ENCODE measurements around the gene DLG1. TPM values are rescaled to one million over a fixed set of nuclear protein-coding genes. Genes with fewer than 3 reads are reported as not detected.
A peak's percentile ranks its signal among the peaks of the same experiment; 100 is the strongest.

The DLG1 gene
- 28.9 and 33.6 TPM in 2 replicates for total RNA-seq (2014; rRNA removed; shearing (Covaris generic))
- polyA plus RNA-seq (2015; cell fraction: cytosol; rRNA removed), result 30.8 and 46.7 TPM in 2 replicates
- polyA plus RNA-seq (2015; cell fraction: nucleus; rRNA removed), result 103 and 137 TPM in 2 replicates

DNA sequence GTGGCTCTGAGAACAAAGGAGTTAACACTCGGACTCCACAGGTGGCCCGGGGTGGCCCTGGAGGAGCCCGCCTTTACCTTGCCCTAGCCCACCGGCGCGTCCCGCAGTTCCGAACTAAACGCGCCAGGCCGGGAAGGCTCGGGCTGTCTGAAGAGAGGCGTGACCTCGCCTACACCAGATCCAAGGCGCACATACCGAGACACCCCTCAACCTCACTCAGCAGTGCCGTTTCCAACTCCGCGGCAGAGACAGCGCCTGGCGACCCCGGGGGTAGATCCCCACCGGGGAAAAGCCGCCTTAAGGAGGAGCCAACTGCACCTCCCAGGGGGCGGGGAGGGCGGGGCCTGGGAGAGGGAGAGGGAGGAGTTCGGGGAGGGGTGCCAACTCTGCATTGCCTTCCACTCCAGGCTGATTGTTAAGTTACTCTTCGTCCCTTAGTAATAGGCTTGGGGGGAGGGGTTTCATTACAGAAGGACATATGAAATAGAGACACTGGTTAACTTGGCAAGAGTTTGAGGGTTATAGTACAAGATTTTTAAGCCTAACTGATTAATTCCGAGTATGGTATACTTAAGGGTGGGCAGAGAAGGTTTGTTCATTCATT, at the start of gene DLG1:
Gene DLG1, minus strand, starts transcription at position 272 of the 604 bp plus-strand sequence. CDS start 1,408 bp downstream, outside the sequence.
- peak; percentile 91 for DNase-seq (ENCODE audit: low read depth, low spot score)
- in situ Hi-C loops (cut with HindIII; ENCODE audit: low pct_unique_long_range_greater_than_20kb, low sequenced_read_pairs), result no loop called here

DNA sequence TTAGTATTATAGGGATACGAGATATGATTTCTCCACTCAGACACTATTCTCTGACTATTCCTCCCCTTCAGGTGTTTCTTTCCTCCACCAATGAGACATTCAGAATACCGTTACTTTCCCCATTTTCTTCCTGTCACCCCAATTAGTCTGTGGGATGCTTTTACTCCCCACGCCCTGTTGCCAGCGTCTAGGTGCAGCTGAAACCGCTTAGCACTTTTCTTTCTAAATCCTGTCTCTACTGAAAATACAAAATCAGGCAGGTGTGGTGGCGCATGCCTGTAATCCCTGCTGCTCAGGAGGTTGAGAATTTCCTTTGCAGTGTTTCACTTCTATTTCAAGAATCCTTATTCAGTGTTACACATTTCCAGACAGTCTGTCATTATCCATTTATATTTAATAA, 49.6 kb upstream of the DLG1 start:
- DNase-seq (ENCODE audit: low read depth, low spot score), result no peak
- in situ Hi-C loops (cut with HindIII; ENCODE audit: low pct_unique_long_range_greater_than_20kb, low sequenced_read_pairs), result no loop called here

DNA sequence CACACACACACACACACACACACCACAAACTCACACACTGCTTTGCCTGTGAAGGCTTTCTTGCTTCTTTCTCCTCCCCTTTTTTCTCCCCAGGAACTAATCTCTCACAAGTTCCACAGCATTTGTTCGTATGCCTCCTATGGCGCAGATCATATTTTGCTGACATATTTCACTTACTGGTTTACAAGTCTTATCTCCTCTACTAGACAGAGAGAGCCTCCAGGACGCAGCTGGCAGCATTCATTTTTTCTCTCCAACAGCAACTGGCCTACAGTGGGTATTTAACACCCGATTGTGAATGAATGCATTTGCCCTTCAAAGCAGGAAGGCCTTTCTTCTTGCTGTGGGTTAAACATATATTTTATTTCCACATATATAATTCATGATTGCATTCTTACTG, 47.0 kb upstream of the DLG1 start:
- in situ Hi-C loops (cut with HindIII; ENCODE audit: low pct_unique_long_range_greater_than_20kb, low sequenced_read_pairs), result no loop called here
- DNase-seq (ENCODE audit: low read depth, low spot score), result no peak

DNA sequence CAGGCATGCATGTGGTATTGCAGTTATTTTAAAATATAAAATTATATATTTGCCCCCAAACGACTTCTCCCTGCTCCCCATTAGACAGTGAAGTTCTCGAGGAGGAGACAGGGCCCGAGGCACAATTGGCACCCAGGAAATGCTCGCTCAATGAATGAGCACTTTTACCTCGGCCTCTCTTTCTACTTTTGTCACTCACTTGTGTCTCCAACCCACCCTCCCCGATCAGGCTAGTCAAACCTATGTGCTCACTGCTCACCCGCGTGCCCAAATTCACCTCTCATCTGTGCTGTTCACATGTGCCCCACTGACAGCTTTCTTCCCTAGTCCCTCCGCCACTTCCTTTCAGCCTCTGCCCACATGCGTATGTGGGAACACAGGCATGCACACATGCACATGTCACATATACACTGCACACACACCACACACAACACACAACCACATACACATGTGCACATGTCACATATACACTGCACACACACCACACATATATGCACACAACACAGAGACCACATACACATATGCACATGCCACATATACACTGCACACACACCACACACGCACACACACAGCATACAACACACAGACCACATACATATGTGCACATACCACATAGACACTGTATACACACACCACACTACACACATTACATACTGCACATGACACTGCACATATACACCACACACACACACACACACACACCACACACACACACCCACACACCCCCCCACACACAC, 46.3 kb upstream of the DLG1 start:
- in situ Hi-C loops (cut with HindIII; ENCODE audit: low pct_unique_long_range_greater_than_20kb, low sequenced_read_pairs), result no loop called here
- no peak for DNase-seq (ENCODE audit: low read depth, low spot score)

DNA sequence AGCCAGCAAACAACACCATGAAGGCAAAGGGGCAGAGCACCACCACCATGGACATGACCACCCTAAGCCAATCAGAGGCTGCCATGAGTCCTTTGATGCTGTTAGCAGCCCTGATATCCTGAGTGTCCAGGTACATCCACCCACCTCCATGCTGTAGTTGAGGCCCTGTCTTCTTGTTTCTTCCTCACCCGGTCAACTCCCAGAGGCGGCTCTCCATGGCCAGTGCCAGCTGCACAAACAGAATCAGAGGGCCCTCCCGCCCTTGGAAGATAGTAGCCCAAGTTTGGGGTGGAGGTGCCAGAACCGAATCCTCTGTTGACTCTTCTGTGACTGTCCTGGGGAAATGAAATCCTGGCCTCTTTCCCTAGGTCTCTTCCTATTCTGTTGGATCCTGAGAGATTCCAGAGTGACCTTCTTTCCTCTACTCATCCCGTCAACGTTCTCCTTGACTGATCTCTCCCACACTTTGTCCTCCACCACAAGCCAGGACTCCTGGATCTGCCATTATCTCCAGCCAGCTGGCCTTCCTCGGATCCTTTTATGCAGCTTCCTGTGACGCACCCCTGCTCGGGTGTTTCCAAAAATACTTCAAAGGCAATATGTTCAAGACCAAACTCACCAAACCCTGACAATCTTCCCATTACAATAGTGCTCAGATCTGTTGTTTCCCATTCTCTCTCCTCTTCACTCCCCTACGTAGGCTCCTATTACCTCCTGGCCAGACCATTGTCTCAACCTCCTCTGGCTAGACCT, 45.4 kb upstream of the DLG1 start:
- in situ Hi-C loops (cut with HindIII; ENCODE audit: low pct_unique_long_range_greater_than_20kb, low sequenced_read_pairs), result no loop called here
- DNase-seq (ENCODE audit: low read depth, low spot score), result no peak

DNA sequence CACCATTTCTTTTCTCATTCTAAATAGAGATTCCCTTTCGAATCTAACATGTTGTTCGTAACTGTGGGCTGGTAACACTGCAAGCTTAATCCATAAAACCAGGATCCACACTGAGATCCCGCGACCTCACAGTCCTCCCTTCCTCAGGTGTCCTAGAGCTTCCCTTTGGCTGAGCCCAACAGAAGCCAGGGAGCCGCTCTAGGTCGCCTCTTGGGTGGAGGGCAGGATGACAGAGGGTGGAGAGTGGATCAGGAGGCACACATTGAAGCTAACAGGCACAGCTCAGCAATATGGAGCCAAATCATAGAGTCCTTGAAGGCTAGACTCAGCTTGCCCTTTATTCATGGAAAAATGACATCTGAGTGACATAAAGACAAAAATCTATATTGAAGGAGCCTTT, 44.7 kb upstream of the DLG1 start:
- no peak for DNase-seq (ENCODE audit: low read depth, low spot score)
- in situ Hi-C loops (cut with HindIII; ENCODE audit: low pct_unique_long_range_greater_than_20kb, low sequenced_read_pairs), result no loop called here

DNA sequence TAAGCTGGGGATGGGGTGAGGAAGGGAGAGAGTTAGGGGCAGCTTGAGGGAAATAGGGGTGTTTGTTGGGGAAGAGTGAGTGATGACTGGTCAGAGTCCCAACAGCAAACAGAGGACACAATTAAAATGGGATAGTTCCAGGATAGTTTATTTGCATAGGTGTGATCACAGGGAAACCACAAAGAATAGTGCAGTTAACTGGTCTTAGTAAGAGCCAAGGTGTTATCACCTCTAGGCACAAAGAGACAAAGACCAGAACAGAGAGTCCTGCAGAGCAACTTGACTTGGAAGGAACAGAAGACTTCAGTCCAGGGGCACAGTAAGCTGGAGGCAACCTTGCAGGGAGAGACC, 42.1 kb upstream of the DLG1 start:
- DNase-seq (ENCODE audit: low read depth, low spot score), result no peak
- in situ Hi-C loops (cut with HindIII; ENCODE audit: low pct_unique_long_range_greater_than_20kb, low sequenced_read_pairs), result no loop called here

DNA sequence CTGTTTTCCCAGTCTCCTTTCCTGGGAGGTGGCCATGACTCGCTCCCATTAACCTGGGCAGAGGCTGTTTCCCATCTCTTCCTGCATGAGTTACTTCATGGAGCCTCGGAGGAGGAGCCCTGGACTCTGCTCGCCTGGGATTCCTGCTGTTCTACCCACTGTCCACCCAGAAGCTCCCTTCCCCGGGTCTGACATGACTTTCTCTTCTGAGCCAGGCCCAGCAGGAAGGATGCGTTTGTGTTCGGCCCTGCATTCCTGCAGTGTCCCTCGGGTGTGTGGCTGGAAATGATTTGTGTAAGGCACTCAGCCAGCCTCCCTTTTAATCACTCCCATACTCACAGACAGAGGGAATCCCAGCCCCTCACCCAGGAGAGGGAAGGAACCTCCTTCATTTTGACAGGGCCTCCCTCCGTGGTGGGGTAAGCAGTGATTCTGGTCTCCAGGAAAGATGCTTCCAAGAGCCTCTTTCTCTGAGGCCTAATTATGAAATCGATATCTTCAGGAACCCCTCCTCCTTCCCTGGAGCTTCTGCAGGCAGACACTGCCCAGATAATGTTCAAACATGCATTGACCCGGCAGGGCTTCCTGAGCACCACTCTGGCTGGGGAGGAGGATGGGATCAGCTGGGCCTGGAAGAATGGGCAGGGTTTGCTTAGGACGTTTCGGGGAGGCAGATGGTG, 41.6 kb upstream of the DLG1 start:
- no peak for DNase-seq (ENCODE audit: low read depth, low spot score)
- in situ Hi-C loops (cut with HindIII; ENCODE audit: low pct_unique_long_range_greater_than_20kb, low sequenced_read_pairs), result no loop called here

DNA sequence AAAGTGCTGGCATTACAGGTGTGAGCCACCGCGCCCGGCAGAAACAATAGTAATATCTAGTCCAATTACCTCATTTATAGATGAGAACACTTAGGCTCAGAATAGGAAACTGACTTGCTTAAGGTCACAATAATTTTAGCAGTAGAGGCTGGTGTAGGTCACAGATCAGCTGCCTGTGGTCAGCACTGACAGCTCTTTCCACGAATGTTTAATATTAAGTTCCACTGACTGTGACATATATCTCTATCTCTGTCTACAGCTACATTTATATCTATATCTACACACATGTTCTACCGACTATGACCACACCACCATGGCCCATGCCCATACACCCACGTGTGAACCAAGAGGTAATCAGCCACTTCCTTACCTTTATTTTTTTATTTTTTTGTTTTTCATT, 40.2 kb upstream of the DLG1 start:
- in situ Hi-C loops (cut with HindIII; ENCODE audit: low pct_unique_long_range_greater_than_20kb, low sequenced_read_pairs), result no loop called here

DNA sequence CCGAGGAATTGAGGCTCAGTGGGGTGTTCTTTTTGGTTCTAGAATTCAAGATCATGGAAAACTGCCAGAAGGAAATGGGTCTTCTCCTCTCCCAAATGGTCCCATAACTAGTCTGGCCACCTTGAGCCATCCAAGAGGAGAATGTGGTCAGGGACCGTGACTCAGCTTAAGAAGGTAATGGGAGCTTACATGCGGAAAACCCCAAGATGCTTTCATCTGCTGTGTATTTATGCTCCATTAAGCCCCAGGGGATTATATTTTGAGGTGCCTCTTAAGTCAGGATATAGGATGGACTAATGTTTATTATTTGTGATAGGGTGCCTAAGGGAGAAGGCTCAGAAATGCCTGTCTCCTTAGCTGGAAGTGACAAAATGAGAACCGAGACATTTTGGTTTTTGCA, 39.2 kb upstream of the DLG1 start:
- no peak for DNase-seq (ENCODE audit: low read depth, low spot score)
- in situ Hi-C loops (cut with HindIII; ENCODE audit: low pct_unique_long_range_greater_than_20kb, low sequenced_read_pairs), result no loop called here

More for the DNA sequence above, 40.2 kb upstream of the DLG1 start:
- DNase-seq (ENCODE audit: low read depth, low spot score), result no peak

DNA sequence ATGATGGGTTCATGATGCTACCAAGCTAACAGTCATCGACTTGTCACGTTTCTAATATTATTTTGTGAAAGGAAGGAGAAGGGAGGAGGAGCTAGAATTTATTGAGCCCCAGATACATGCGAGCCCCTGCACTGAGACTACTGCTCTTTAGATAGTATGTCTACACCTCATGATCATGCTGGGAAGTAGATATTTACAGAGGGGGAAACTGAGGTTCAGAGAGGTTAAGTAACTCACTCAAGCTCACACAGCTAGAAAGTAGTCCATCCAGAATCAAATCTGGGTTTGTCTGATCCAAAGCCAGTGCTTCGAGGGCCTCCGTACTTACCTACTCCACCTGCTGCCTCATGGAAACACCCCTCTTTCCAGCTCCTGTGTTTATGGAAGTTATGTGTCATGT, 38.8 kb upstream of the DLG1 start:
- DNase-seq (ENCODE audit: low read depth, low spot score), result no peak
- in situ Hi-C loops (cut with HindIII; ENCODE audit: low pct_unique_long_range_greater_than_20kb, low sequenced_read_pairs), result no loop called here

DNA sequence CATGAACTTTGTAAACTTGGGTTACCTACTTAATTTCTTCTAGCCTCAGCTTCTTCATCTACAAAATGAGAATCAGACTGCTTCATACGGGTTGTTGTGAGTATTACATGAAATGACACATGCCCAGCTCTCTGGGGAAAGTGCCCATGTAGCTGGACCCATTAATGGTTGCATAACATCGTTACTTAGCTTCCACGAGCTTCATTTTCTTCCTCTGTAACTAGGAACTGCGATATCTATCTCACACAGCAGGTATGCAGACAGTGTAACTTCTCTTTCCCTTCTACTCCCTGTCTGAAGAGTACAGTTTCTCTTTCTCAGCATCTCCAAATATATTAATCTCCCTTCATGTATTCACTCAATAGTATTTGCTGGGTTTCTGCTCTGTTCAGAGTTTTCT, 37.9 kb upstream of the DLG1 start:
- in situ Hi-C loops (cut with HindIII; ENCODE audit: low pct_unique_long_range_greater_than_20kb, low sequenced_read_pairs), result no loop called here

DNA sequence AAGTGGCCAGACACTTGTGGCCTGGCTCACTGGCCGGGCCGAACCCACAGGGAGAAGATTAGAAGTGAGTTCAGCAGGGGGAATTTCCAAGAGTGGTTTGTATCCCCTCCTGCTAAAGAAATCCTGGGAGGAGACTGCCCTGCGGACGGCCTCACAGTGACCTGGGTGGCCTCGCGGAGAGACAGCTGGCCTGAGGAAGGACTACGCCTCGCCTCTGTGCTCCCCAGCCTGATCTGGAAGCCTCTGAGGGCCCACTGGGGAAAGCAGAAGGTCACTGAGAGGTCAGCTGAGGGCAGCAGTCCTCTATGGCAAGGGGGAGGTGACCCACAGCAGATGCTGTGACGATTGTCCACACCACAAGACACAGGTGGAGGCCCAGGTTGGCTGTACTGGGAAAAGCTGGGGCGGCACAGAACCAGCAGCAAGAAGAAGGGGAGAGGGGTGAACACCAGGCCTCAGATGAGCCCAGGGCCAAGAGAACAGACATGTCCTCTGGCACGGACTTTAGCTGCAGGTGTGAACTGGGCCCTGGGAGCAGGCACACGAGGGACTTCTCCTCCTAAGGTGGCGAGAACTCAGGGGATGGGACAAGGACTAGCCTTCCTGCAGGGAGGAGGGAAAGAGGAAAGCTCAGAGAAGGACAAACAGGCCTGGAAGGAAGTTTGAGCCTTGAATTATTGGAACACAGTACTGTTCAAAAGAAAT, 37.2 kb upstream of the DLG1 start:
- no peak for DNase-seq (ENCODE audit: low read depth, low spot score)
- in situ Hi-C loops (cut with HindIII; ENCODE audit: low pct_unique_long_range_greater_than_20kb, low sequenced_read_pairs), result no loop called here

More for the DNA sequence above, 37.9 kb upstream of the DLG1 start:
- DNase-seq (ENCODE audit: low read depth, low spot score), result no peak

DNA sequence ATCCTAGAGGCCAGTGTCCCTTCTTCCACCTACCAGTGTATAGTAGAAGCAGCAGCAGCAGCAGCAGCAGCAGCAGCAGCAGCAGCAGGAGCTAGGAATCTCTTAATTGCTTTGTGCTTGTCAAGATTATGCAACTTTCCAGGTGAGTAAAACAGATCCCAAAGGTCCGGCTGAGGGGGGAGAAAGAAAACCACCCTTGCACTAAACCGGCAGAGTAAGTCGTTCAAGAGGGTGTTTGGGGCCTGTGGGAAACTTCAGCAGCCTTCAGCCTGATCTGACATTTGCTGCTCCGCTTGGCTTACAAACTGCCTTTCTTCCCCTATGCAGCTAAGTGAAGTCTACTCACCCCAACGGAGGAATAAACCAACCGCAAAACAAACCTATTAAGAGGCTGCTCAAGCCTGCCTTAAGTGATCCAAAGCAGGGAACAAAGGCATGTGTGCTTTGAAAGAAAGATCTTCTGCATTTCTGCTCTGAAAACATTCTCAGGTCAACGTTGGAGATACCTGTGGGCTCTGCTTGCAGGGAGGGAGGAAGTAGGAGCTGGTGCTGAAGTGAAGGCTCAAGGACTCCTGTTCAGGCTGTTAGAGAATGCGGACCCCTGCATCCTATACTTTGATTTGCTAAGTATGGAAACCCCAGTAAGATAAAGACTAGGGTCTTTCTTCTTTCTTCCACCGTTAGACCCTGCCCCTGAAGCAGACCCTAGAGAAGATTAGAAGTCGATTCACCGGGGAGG, 35.7 kb upstream of the DLG1 start:
- in situ Hi-C loops (cut with HindIII; ENCODE audit: low pct_unique_long_range_greater_than_20kb, low sequenced_read_pairs), result no loop called here
- no peak for DNase-seq (ENCODE audit: low read depth, low spot score)

DNA sequence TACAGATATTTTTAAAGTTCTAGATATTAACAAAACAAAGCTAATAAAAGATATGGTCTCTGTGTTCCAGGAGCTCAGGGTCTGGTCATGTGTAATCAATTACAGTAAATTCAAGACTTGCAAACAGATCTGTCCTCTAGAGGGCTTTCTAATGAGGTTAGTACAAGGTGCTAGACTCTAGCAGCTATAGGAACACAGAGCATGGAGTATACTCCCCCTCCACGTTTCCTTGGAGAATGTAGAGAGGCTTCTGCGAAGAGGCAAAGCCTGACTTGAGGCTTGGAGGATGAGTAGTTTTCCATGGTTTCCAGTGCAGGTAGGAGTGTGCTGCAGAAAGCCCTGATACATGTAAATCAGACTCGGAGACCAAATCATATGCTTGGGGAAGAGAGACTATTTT, 32.7 kb upstream of the DLG1 start:
- in situ Hi-C loops (cut with HindIII; ENCODE audit: low pct_unique_long_range_greater_than_20kb, low sequenced_read_pairs), result no loop called here
- peak; percentile 61 for DNase-seq (ENCODE audit: low read depth, low spot score)

DNA sequence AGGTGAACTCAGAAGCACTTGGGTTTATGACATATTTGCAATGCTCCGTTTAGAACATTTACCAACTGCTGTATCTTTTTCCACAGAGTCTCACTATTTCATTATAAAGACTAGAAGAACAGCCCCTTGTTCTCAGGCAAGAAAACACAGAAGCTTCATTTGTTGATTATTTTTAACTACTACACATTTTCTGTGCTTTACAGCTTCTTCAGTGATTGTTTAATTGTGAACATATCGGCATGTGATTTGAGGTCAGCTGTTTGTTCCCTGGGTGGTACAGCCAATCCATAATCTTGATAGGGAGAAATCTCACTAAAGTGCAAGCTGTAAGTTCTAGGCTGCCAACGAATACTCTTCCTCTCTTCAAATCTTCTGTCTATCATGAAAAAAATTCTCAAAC, 31.0 kb upstream of the DLG1 start:
- DNase-seq (ENCODE audit: low read depth, low spot score), result peak; percentile 84
- in situ Hi-C loops (cut with HindIII; ENCODE audit: low pct_unique_long_range_greater_than_20kb, low sequenced_read_pairs), result no loop called here

DNA sequence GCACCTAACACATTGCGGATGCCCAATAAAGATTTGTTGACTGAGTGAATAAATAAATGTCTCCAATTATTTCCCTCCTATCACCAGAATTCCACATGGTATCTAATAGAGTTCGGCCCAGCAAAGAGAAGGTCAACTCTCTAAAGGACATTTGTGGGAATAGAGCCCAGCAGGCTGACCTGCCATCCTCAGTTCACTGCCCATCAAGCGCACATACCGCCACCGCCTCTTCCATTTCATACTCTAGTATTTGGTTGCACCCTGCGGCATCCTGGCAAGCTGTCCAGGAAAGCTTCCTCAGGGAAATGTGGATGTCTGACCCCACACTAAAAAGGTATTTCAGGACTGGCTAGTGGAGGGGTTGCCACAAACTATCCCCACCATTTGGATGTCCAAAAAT, 29.8 kb upstream of the DLG1 start:
- in situ Hi-C loops (cut with HindIII; ENCODE audit: low pct_unique_long_range_greater_than_20kb, low sequenced_read_pairs), result no loop called here
- DNase-seq (ENCODE audit: low read depth, low spot score), result no peak

All from SK-MEL-5 (cell line).